Transverse colon (tissue), 4 donors: Measurements from ENCODE around the gene ONECUT1.

Experiments used
- CTCF ChIP-seq, 5 experiments: fragments of 200-600 bp in 3 of 5; fragments of 450-650 bp in 2 of 5; sonication (generic) in 3 of 5; IDR thresholded peaks; 1 replicate in 2 of 5; 2 replicates in 3 of 5; pipeline ENCODE4 v1.5.1; 2016 to 2017; ENCODE audit warnings: antibody characterized with exemption in 5 of 5, inconsistent platforms in 3 of 5, mild to moderate bottlenecking in 2 of 5, moderate library complexity in 1 of 5
- EP300 ChIP-seq: sonication (generic); formaldehyde crosslinking; IDR thresholded peaks from one replicate; pipeline ENCODE4 v1.6.1; 2017; ENCODE audit warnings: antibody characterized with exemption, low read depth
- POLR2A ChIP-seq: fragments of 450-650 bp; IDR thresholded peaks from one replicate; pipeline ENCODE4 v1.6.1; 2016; ENCODE audit warnings: antibody characterized with exemption, mild to moderate bottlenecking, moderate library complexity
- POLR2AphosphoS5 ChIP-seq, 3 donors: sonication (generic); formaldehyde crosslinking; IDR thresholded peaks; one replicate each; pipeline ENCODE4 v1.6.1; 2016; ENCODE audit warnings: antibody characterized with exemption in 3 of 3

GRCh38 chr15:52718551-52718950 is 71.6 kb downstream of the ONECUT1 start:
- TF ChIP-seq CTCF (IDR thresholded peaks at IDR 0.05) (no peak), EP300 (no peak), POLR2A (no peak), POLR2AphosphoS5 (IDR thresholded peaks at IDR 0.05) (no peak)
